Fibroblast of lung (primary cell): ENCODE measurements around the gene CCDC141. TPM values are rescaled to one million over a fixed set of nuclear protein-coding genes. Genes with fewer than 3 reads are reported as not detected.

Experiments
- DNase-seq, 2 donors: peaks; one replicate each; pipeline versions ENCODE4 v3.0.0 to v3.0.0-alpha.2; 2010; ENCODE audit warnings: low read depth in 2 of 2
- H2AFZ ChIP-seq: 2 replicates; pipeline ENCODE4 v1.5.1; 2012; ENCODE audit warnings: low read length, control low read depth, inconsistent platforms
- H3K27ac ChIP-seq: 2 replicates; pipeline ENCODE4 v1.5.1; 2011; ENCODE audit warnings: low read length, control low read depth; ENCODE audit not compliant: insufficient read depth
- H3K27me3 ChIP-seq: 2 replicates; pipeline ENCODE4 v1.5.1; 2011; ENCODE audit warnings: mild to moderate bottlenecking, low read length; ENCODE audit not compliant: control insufficient read depth, insufficient read depth
- H3K36me3 ChIP-seq: 2 replicates; pipeline ENCODE4 v1.5.1; 2011; ENCODE audit warnings: low read length; ENCODE audit not compliant: control insufficient read depth, insufficient read depth
- H3K4me1 ChIP-seq: 2 replicates; pipeline ENCODE4 v1.5.1; 2011; ENCODE audit warnings: low read length; ENCODE audit not compliant: control insufficient read depth, insufficient read depth; ENCODE audit errors: extremely low read depth
- H3K4me2 ChIP-seq: 2 replicates; pipeline ENCODE4 v1.5.1; 2011; ENCODE audit warnings: low read length, control low read depth; ENCODE audit not compliant: insufficient read depth; ENCODE audit errors: extremely low read depth
- H3K4me3 ChIP-seq, 4 experiments: fragments of 200-600 bp in 1 of 4; sonication (generic) in 1 of 4; replicated peaks in 1 of 4; 2 replicates each; pipeline ENCODE4 v1.5.1; 2011 to 2016; ENCODE audit warnings: low read length in 4 of 4, low read depth in 3 of 4, mild to moderate bottlenecking in 3 of 4, control low read depth in 2 of 4, inconsistent platforms in 1 of 4, mixed read lengths in 1 of 4; ENCODE audit not compliant: insufficient read depth in 1 of 4; ENCODE audit errors: control extremely low read depth in 1 of 4
- H3K79me2 ChIP-seq: 2 replicates; pipeline ENCODE4 v1.5.1; 2012; ENCODE audit warnings: mild to moderate bottlenecking, low read length, inconsistent platforms; ENCODE audit not compliant: control insufficient read depth, insufficient read depth
- H3K9ac ChIP-seq: 2 replicates; pipeline ENCODE4 v1.5.1; 2011; ENCODE audit warnings: mild to moderate bottlenecking, low read length, control low read depth; ENCODE audit not compliant: insufficient read depth
- H3K9me3 ChIP-seq: 2 replicates; pipeline ENCODE4 v1.5.1; 2012; ENCODE audit warnings: low read depth, low read length; ENCODE audit not compliant: control insufficient read depth, insufficient read depth
- H4K20me1 ChIP-seq: 2 replicates; pipeline ENCODE4 v1.5.1; 2011; ENCODE audit warnings: low read length; ENCODE audit not compliant: control insufficient read depth, insufficient read depth; ENCODE audit errors: extremely low read depth
- CTCF ChIP-seq, 2 donors: IDR thresholded peaks in 1 of 2; conservative IDR thresholded peaks in 1 of 2; 1 replicate in 1 of 2; 2 replicates in 1 of 2; pipeline ENCODE4 v1.5.1; 2011 to 2012; ENCODE audit warnings: low read length in 2 of 2, control low read depth in 1 of 2, inconsistent platforms in 1 of 2, low read depth in 1 of 2, mild to moderate bottlenecking in 1 of 2
- EZH2 ChIP-seq: IDR thresholded peaks from 2 replicates; pipeline ENCODE4 v1.5.1; 2012; ENCODE audit warnings: low read length, control low read depth, mild to moderate bottlenecking; ENCODE audit errors: missing control alignments
- polyA plus RNA-seq, 2 donors: library from polyadenylated mRNA; depleted of rRNA in 1 of 2; stranded (reverse) in 1 of 2; unstranded in 1 of 2; fragments of >200 nt; gene quantifications; 2 replicates each; pipeline ENCODE4 v1.2.1, GENCODE V29; 2011 to 2012; ENCODE audit warnings: missing spikeins in 1 of 2
- total RNA-seq: library from RNA; depleted of rRNA; stranded (reverse); fragments of >200 nt; gene quantifications from 2 replicates; pipeline ENCODE4 v1.2.1, GENCODE V29; 2014

The CCDC141 gene
- total and polyA plus RNA-seq, 2 donors (not counting 1 experiment from before 2014, with no cell fraction given) = 0.03 to 0.17 TPM

- Histone ChIP-seq H3K4me3 (no peak overlapping the region), H3K4me2 (no peak overlapping the region), H3K9me3 (no peaks in the 10 kb centered on the region), H2AFZ (no peak overlapping the region), H3K27me3 (no peaks in the 10 kb centered on the region), H3K4me1 (no peaks in the 10 kb centered on the region), H3K27ac (no peak overlapping the region), H3K9ac (no peak overlapping the region), H3K36me3 (no peaks in the 10 kb centered on the region), H4K20me1 (no peaks in the 10 kb centered on the region), H3K79me2 (no peaks in the 10 kb centered on the region)
- no peak for TF ChIP-seq CTCF (conservative IDR thresholded peaks at IDR 0.05 in 1 of 2, IDR thresholded peaks at IDR 0.05 in 1 of 2; ENCODE audit: low read depth in 1 of 2, low read length in 2 of 2)
- TF ChIP-seq EZH2 = no peak
- no peak for DNase-seq
Observed at GRCh38 chr2:178951266-178952006, 98.5 kb downstream of the CCDC141 start.

GRCh38 chr2:178949584-178949983, 100.4 kb downstream of the CCDC141 start:
- H3K36me3 ChIP-seq = no peaks in the 10 kb centered on the region
- H3K4me1 ChIP-seq = no peaks in the 10 kb centered on the region
- H2AFZ ChIP-seq = no peak overlapping the region
- no peaks in the 10 kb centered on the region for H3K27me3 ChIP-seq
- no peak overlapping the region for H3K4me2 ChIP-seq
- H3K79me2 ChIP-seq = no peaks in the 10 kb centered on the region
- no peak overlapping the region for H3K27ac ChIP-seq
- no peaks in the 10 kb centered on the region for H3K9me3 ChIP-seq
- no peak overlapping the region for H3K4me3 ChIP-seq
- H3K9ac ChIP-seq = no peak overlapping the region
- H4K20me1 ChIP-seq = no peaks in the 10 kb centered on the region
- DNase-seq = no peak
- TF ChIP-seq CTCF (conservative IDR thresholded peaks at IDR 0.05 in 1 of 2, IDR thresholded peaks at IDR 0.05 in 1 of 2; ENCODE audit: low read depth in 1 of 2, low read length in 2 of 2) = no peak
- no peak for TF ChIP-seq EZH2

- Histone ChIP-seq H4K20me1 (no peaks in the 10 kb centered on the region), H3K9ac (no peak overlapping the region), H3K79me2 (no peaks in the 10 kb centered on the region), H3K36me3 (no peaks in the 10 kb centered on the region), H3K9me3 (no peaks in the 10 kb centered on the region), H3K27me3 (no peaks in the 10 kb centered on the region), H3K4me1 (no peaks in the 10 kb centered on the region), H3K4me2 (no peak overlapping the region), H3K4me3 (no peak overlapping the region), H2AFZ (no peak overlapping the region), H3K27ac (no peak overlapping the region)
- no peak for DNase-seq
- TF ChIP-seq CTCF (conservative IDR thresholded peaks at IDR 0.05 in 1 of 2, IDR thresholded peaks at IDR 0.05 in 1 of 2; ENCODE audit: low read depth in 1 of 2, low read length in 2 of 2) = no peak
- no peak for TF ChIP-seq EZH2
Observed at GRCh38 chr2:178949151-178949550, 100.8 kb downstream of the CCDC141 start.
